Body of pancreas (tissue), 4 donors: ENCODE measurements around the gene YIPF2.

ENCODE experiments used
- CTCF ChIP-seq, 7 experiments: fragments of 450-650 bp in 4 of 7; fragments of 200-600 bp in 3 of 7; sonication (generic) in 3 of 7; IDR thresholded peaks; one replicate each; pipeline ENCODE4 v1.5.1; 2016 to 2019; ENCODE audit warnings: antibody characterized with exemption in 7 of 7
- POLR2A ChIP-seq, 3 donors: fragments of 450-650 bp; IDR thresholded peaks; one replicate each; pipeline ENCODE4 v1.6.1; 2016; ENCODE audit warnings: antibody characterized with exemption in 3 of 3, mild to moderate bottlenecking in 2 of 3

GRCh38 chr19:10895363-10895762 is 33.1 kb downstream of the YIPF2 start:
- TF ChIP-seq CTCF (IDR thresholded peaks at IDR 0.05) (no peak), POLR2A (IDR thresholded peaks at IDR 0.05) (no peak)
